K562 (cell line): Measurements from ENCODE around the gene RXRA. TPM values are rescaled to one million over a fixed set of nuclear protein-coding genes. Genes with fewer than 3 reads are reported as not detected.

Source experiments
- CAMTA2 ChIP-seq: fragments of 250-450 bp; sonication (Bioruptor Pico); conservative IDR thresholded peaks from 2 replicates; pipeline ENCODE4 v1.5.1; 2022
- CBX5 ChIP-seq: IDR thresholded peaks from 2 replicates; pipeline ENCODE4 v1.6.1; 2014; ENCODE audit warnings: low read depth, borderline replicate concordance
- CHCHD3 ChIP-seq: fragments of 250-450 bp; sonication (Bioruptor Pico); IDR thresholded peaks from 2 replicates; pipeline ENCODE4 v2.1.2; 2022; ENCODE audit warnings: mild to moderate bottlenecking
- EP400 ChIP-seq: fragments of 450-650 bp; IDR thresholded peaks from 2 replicates; pipeline ENCODE4 v1.6.1; 2017; ENCODE audit warnings: antibody characterized with exemption, mild to moderate bottlenecking, moderate library complexity
- HDAC8 ChIP-seq: fragments of 450-650 bp; IDR thresholded peaks from 2 replicates; pipeline ENCODE4 v1.6.1; 2016; ENCODE audit warnings: mild to moderate bottlenecking, missing genetic modification characterization, moderate library complexity, missing compliant biosample characterization
- ILK ChIP-seq: fragments of 450-650 bp; IDR thresholded peaks from 2 replicates; pipeline ENCODE4 v1.6.1; 2016; ENCODE audit warnings: missing genetic modification characterization, low read depth, mild to moderate bottlenecking, missing compliant biosample characterization, moderate library complexity, borderline replicate concordance
- KLF1 ChIP-seq: fragments of 450-650 bp; IDR thresholded peaks from 2 replicates; pipeline ENCODE4 v1.6.1; 2016; ENCODE audit warnings: missing genetic modification characterization, missing compliant biosample characterization
- KLF6 ChIP-seq: fragments of 250-450 bp; sonication (Bioruptor Pico); IDR thresholded peaks from 2 replicates; pipeline ENCODE4 v1.4.0; 2020; ENCODE audit warnings: mild to moderate bottlenecking, moderate library complexity, borderline replicate concordance
- MEF2D ChIP-seq: conservative IDR thresholded peaks from 2 replicates; pipeline ENCODE4 v1.6.1; 2016; ENCODE audit warnings: low read depth, missing genetic modification characterization, missing compliant biosample characterization
- NRF1 ChIP-seq, 2 experiments: fragments of 450-650 bp; IDR thresholded peaks in 1 of 2; conservative IDR thresholded peaks in 1 of 2; 2 replicates each; pipeline ENCODE4 v1.6.1; 2014; ENCODE audit warnings: mild to moderate bottlenecking in 2 of 2
- NUFIP1 ChIP-seq: fragments of 450-650 bp; IDR thresholded peaks from 2 replicates; pipeline ENCODE4 v1.6.1; 2018; ENCODE audit not compliant: partially characterized antibody
- RFX7 ChIP-seq: fragments of 250-450 bp; sonication (Bioruptor Pico); IDR thresholded peaks from 2 replicates; pipeline ENCODE4 v1.5.1; 2021; ENCODE audit warnings: mild to moderate bottlenecking
- SMC3 ChIP-seq: conservative IDR thresholded peaks from 2 replicates; pipeline ENCODE4 v1.6.1; 2011; ENCODE audit warnings: low read depth, low read length, improper control_type of control experiment; ENCODE audit not compliant: insufficient read depth
- SPI1 ChIP-seq: IDR thresholded peaks from 2 replicates; pipeline ENCODE4 v1.6.1; 2011; ENCODE audit warnings: low read depth, low read length, control low read depth, borderline replicate concordance
- SRSF7 ChIP-seq: fragments of 200-400 bp; formaldehyde crosslinking; optimal IDR thresholded peaks from 2 replicates; pipeline ENCODE3; 2017; ENCODE audit warnings: mild to moderate bottlenecking, low read depth, low read length
- TBL1XR1 ChIP-seq, 2 experiments: IDR thresholded peaks; 2 replicates each; pipeline ENCODE4 v1.6.1; 2012; ENCODE audit warnings: improper control_type of control experiment in 2 of 2, low read length in 2 of 2, mild to moderate bottlenecking in 1 of 2
- ZNF217 ChIP-seq: sonication (generic); formaldehyde crosslinking; IDR thresholded peaks from 2 replicates; pipeline ENCODE4 v1.8.0; 2022; ENCODE audit warnings: mild to moderate bottlenecking, missing genetic modification reagents
- ZNF239 ChIP-seq: fragments of 250-450 bp; sonication (Bioruptor Pico); IDR thresholded peaks from 2 replicates; pipeline ENCODE4 v1.4.0; 2020; ENCODE audit warnings: mild to moderate bottlenecking
- polyA plus RNA-seq, 8 experiments: library from polyadenylated mRNA; depleted of rRNA in 4 of 8; stranded (reverse) in 5 of 8; unstranded in 3 of 8; fragments of >200 nt; fragmentation: Nextera tagmentation in 2 of 8; fragmentation: Illumina TruSeq in 1 of 8; extraction: Ambion mirVana in 2 of 8; extraction: Trizol in 1 of 8; gene quantifications; 2 replicates each; pipeline versions ENCODE4 v1.2.1 to v1.2.3, GENCODE V29; 2011 to 2014; ENCODE audit warnings: inconsistent platforms in 1 of 8, missing spikeins in 1 of 8
- total RNA-seq, 7 experiments: library from RNA; depleted of rRNA in 6 of 7; stranded (reverse); fragments of >200 nt in 6 of 7; fragmentation: Illumina TruSeq in 2 of 7; extraction: Trizol in 2 of 7; gene quantifications; 2 replicates each; pipeline versions ENCODE4 v1.2.1 to v1.2.3, GENCODE V29; 2011 to 2021; ENCODE audit warnings: low replicate concordance in 1 of 7
- TF ChIP-seq, protein P1 (sequence below): sonication (generic); formaldehyde crosslinking; IDR thresholded peaks from 2 replicates; pipeline ENCODE4 v1.9.0; 2022; ENCODE audit warnings: mild to moderate bottlenecking, missing genetic modification reagents
- TF ChIP-seq, protein P2 (sequence below): fragments of 250-450 bp; sonication (Bioruptor Pico); IDR thresholded peaks from 2 replicates; pipeline ENCODE4 v1.8.0; 2022; ENCODE audit warnings: inconsistent platforms
- TF ChIP-seq, protein P3 (sequence below): fragments of 450-650 bp; IDR thresholded peaks from 2 replicates; pipeline ENCODE4 v1.6.1; 2014; ENCODE audit warnings: low read depth, mild to moderate bottlenecking, moderate library complexity, borderline replicate concordance
- TF ChIP-seq, protein P4 (sequence below): sonication (generic); formaldehyde crosslinking; IDR thresholded peaks from 2 replicates; pipeline ENCODE4 v1.8.0; 2023; ENCODE audit warnings: mild to moderate bottlenecking, missing genetic modification reagents

RXRA gene
- total and polyA plus RNA-seq, 9 of the 15 experiments (the other 6 are each of a cell fraction or from before 2014, with no cell fraction given) = 0.35 to 23.6 (median 4.6) TPM

DNA sequence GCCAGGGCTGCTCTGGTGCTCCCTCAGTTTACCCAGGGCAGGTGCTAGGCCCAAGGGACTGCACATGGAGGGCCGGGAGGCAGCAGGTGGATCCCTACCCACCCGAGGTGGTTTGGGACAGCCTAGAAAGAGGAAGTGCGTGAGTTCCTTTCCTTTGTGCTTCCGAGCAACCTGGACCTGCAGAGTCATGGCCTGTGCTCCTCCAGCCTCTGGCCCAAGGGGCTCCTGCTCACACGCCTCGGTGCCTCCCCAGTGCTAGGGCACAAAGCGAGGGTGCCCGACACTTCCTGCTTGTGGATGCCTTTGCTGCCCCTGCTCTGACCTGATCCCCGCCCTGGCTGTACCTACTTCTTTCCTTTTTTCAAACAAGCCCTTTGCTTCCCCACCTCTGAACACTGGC is 79.3 kb downstream of the RXRA start (continued):
- TF ChIP-seq, protein P1, sequence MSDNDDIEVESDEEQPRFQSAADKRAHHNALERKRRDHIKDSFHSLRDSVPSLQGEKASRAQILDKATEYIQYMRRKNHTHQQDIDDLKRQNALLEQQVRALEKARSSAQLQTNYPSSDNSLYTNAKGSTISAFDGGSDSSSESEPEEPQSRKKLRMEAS (CRISPR knock-in tag) = peak; percentile 41; the same call in 1 of the 2 replicates
- no peak for TF ChIP-seq SRSF7
- peak; percentile 99 for TF ChIP-seq SPI1
- TF ChIP-seq, protein P2, sequence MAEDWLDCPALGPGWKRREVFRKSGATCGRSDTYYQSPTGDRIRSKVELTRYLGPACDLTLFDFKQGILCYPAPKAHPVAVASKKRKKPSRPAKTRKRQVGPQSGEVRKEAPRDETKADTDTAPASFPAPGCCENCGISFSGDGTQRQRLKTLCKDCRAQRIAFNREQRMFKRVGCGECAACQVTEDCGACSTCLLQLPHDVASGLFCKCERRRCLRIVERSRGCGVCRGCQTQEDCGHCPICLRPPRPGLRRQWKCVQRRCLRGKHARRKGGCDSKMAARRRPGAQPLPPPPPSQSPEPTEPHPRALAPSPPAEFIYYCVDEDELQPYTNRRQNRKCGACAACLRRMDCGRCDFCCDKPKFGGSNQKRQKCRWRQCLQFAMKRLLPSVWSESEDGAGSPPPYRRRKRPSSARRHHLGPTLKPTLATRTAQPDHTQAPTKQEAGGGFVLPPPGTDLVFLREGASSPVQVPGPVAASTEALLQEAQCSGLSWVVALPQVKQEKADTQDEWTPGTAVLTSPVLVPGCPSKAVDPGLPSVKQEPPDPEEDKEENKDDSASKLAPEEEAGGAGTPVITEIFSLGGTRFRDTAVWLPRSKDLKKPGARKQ = no peak
- no peak for TF ChIP-seq ZNF239 (CRISPR knock-in tag)
- TF ChIP-seq SMC3 = no peak
- TF ChIP-seq CAMTA2 (CRISPR knock-in tag) = no peak
- no peak for TF ChIP-seq ZNF217
- TF ChIP-seq MEF2D (tag) = no peak
- no peak for TF ChIP-seq CHCHD3 (CRISPR knock-in tag)
- TF ChIP-seq, protein P3, sequence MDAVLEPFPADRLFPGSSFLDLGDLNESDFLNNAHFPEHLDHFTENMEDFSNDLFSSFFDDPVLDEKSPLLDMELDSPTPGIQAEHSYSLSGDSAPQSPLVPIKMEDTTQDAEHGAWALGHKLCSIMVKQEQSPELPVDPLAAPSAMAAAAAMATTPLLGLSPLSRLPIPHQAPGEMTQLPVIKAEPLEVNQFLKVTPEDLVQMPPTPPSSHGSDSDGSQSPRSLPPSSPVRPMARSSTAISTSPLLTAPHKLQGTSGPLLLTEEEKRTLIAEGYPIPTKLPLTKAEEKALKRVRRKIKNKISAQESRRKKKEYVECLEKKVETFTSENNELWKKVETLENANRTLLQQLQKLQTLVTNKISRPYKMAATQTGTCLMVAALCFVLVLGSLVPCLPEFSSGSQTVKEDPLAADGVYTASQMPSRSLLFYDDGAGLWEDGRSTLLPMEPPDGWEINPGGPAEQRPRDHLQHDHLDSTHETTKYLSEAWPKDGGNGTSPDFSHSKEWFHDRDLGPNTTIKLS = no peak
- TF ChIP-seq TBL1XR1 (IDR thresholded peaks at IDR 0.05; ENCODE audit: low read length in 2 of 2) = no peak
- TF ChIP-seq HDAC8 (tag) = no peak
- no peak for TF ChIP-seq RFX7
- no peak for TF ChIP-seq KLF6 (CRISPR knock-in tag)
- TF ChIP-seq EP400 = no peak
- TF ChIP-seq CBX5 = no peak
- peak in 1 of 2 experiments; percentile 45; a peak in 2 of 4 replicates for TF ChIP-seq NRF1 (conservative IDR thresholded peaks at IDR 0.05 in 1 of 2, IDR thresholded peaks at IDR 0.05 in 1 of 2)
- TF ChIP-seq KLF1 (tag) = no peak
- TF ChIP-seq, protein P4, sequence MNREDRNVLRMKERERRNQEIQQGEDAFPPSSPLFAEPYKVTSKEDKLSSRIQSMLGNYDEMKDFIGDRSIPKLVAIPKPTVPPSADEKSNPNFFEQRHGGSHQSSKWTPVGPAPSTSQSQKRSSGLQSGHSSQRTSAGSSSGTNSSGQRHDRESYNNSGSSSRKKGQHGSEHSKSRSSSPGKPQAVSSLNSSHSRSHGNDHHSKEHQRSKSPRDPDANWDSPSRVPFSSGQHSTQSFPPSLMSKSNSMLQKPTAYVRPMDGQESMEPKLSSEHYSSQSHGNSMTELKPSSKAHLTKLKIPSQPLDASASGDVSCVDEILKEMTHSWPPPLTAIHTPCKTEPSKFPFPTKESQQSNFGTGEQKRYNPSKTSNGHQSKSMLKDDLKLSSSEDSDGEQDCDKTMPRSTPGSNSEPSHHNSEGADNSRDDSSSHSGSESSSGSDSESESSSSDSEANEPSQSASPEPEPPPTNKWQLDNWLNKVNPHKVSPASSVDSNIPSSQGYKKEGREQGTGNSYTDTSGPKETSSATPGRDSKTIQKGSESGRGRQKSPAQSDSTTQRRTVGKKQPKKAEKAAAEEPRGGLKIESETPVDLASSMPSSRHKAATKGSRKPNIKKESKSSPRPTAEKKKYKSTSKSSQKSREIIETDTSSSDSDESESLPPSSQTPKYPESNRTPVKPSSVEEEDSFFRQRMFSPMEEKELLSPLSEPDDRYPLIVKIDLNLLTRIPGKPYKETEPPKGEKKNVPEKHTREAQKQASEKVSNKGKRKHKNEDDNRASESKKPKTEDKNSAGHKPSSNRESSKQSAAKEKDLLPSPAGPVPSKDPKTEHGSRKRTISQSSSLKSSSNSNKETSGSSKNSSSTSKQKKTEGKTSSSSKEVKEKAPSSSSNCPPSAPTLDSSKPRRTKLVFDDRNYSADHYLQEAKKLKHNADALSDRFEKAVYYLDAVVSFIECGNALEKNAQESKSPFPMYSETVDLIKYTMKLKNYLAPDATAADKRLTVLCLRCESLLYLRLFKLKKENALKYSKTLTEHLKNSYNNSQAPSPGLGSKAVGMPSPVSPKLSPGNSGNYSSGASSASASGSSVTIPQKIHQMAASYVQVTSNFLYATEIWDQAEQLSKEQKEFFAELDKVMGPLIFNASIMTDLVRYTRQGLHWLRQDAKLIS = no peak
- TF ChIP-seq NUFIP1 = no peak
- TF ChIP-seq ILK (tag) = no peak
